Effector CD4-positive, alpha-beta T cell (primary cell): ENCODE data around the gene PPP5C.

Source experiments
- DNase-seq: peaks from one replicate; pipeline ENCODE4 v3.0.0-alpha.2; 2020

The PPP5C gene

DNA sequence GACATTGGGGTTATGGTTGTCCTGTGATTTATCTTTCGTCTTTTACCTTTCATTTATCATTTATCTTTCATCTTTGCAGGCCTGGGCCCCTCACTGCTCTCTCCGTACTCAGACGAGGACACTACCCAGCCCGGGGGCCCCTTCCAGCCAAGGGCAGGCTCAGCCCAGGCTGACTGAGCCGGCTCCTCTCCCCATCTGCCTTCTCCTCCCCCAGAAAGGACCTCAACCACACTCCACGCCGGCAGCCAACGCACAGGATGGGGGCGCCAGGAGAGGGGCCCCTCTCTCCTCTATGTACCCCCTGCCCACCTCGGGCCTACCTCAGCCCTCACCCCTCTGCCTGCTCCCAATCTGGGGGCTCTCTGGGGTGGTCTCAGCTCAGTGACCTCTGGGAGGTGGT, 7.4 kb upstream of the PPP5C start:
- DNase-seq: no peak

DNA sequence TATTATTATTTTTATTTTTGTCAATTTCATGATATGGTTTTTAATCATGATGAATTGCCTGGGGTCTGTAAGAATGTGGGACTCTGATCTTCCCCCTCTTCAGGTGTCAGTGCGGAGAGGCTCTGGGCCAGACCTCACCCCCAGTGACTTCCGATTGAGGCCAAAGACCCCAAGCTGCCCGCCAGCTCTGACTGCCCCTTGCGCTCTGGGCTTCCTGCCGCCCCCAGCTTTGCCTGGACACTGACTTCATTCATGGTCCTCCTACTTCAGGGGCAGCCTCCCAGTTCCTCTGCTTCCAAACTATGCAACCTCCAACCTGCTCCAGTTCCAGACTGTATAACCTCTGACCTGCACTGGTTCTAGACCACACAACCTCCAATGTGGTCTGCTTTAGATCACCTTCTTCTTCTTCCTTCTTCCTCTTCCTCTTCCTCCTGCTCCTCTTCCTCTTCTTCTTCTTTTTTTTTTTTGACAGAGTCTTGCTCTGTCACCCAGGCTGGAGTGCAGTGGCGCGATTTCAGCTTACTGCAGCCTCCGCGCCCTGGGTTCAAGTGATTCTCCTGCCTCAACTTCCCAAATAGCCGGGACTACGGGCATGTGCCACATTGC, 6.7 kb upstream of the PPP5C start:
- no peak for DNase-seq

DNA sequence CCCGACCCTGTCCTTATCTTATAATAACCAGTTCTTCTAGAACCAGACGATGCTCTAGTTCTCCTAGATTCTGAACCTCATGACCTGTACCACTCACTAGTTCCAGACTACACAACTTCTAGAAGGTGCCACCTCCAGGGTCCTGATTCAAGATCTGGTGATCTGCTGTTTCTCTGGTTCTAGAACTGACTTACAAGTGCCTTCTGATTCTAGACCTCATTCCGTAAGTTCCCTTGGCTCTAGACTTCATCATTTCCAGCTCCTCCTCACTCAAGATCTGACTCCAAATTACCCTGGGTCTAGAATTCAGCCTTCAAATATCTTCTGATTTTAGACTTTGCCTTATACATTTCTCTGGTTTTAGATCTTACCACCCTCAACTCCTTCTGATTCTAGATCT, 5.0 kb upstream of the PPP5C start:
- DNase-seq: no peak

DNA sequence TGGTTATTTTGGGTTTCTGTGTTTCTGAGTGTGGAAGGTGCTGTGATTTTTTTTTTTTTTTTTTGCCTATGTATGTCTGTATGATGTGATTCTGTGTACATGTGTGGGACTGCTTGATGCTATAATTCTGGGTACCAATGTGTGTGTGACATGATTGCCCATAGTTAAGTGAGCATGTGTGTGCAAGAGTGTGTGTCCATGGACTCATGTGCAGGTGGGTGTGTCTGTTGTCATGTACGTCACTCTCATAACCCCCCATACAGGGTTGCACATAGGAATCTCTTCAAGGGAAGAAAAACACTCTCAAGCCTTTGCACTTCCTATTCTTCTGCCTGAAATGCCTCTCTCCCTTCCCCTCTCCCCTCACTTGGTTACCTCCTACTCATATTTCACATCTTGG, 2.5 kb upstream of the PPP5C start:
- no peak for DNase-seq

DNA sequence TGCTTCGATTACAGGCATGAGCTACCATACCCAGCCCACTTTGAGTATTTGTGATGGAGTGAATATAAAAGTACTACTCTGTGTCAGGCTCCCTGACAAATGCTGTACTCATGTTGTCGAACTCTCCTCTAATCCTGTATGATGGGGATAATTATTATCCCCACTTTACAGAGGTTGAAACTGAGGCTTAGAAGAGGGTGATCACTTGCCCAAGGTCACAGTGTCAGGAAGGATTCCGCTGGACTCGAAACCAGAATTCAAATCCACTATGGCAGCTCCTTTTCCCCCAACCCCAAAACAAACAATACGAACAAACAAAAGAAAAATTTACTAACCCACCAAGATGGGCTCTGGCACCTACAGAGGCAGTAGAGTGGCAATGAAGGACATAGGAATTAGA, 1.7 kb upstream of the PPP5C start:
- no peak for DNase-seq

- DNase-seq: no peak
Observed at GRCh38 chr19:46347572-46347883, 641 bp downstream of the PPP5C start.

- no peak for DNase-seq
Observed at GRCh38 chr19:46347985-46348384, 1.1 kb downstream of the PPP5C start.

- DNase-seq: no peak
Observed at GRCh38 chr19:46349311-46349993, 2.6 kb downstream of the PPP5C start.

GRCh38 chr19:46350029-46350757, 3.3 kb downstream of the PPP5C start:
- DNase-seq: no peak

DNA sequence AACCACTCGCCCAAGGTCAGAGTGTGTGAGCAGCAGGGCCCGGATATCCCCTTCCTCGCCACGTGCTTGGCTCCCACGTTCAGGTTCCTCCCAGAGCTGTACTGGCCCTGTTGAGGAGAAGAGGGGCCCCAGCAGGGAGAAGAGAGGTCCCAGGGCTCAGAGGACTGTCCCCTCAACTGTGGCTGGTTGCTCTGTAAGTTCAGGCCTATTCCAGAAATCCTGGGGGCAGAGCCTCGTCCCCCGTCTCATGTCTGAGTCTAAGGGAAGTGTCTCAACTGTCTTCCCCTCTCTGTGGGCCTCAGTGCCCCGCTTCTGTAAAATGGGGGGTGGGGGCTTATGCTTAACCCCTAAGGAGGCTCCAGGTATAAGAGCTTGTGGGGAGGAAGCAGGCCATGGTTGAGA, 3.9 kb downstream of the PPP5C start:
- DNase-seq: no peak

GRCh38 chr19:46351241-46352041, 4.6 kb downstream of the PPP5C start:
- DNase-seq: no peak

GRCh38 chr19:46353730-46354528, 7.0 kb downstream of the PPP5C start:
- DNase-seq: no peak

- DNase-seq: no peak
Observed at GRCh38 chr19:46355234-46356148, 8.6 kb downstream of the PPP5C start.

DNA sequence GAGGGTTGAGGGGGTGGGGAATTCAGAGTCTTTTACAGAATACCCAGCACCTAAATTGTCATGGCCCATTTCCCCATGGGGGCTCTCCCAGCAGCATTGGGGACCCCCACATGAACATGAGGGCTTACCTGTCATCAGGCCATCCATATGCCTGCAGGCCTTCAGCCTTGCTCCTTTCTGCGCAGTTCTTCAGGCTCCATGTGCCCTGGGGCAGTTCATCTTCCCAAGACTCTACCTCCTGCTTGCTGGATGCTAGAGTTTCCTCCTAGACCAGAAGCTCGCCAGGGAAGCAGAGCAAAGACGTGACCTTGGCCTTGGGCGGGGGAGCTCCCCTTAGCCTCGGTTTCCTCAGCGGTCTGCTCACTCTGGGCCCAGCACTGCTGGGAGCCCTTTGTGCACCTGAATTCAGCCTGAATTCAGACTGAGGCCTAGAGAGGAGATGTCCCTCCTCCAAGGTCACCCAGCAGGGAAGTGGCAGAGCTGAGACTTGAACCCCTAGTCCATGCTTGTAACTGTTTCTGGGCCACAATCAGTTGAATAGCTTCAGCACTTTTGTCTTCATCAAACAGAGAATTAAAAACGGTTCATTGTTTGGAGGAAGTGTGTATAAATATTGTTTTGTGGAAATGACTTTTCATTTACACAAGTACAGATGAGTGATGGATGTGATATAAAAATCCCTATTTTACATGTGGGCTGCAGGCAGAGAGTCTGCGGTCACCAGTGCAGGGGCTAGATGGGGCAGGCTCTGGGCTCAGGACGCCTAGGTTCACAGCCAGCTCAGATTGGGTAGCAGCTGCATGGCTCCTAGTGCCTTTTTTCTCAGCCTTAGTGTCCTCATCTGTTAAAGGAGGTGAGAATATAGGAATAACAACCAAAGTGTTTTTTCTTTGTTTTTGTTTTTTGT, 9.5 kb downstream of the PPP5C start:
- no peak for DNase-seq

DNA sequence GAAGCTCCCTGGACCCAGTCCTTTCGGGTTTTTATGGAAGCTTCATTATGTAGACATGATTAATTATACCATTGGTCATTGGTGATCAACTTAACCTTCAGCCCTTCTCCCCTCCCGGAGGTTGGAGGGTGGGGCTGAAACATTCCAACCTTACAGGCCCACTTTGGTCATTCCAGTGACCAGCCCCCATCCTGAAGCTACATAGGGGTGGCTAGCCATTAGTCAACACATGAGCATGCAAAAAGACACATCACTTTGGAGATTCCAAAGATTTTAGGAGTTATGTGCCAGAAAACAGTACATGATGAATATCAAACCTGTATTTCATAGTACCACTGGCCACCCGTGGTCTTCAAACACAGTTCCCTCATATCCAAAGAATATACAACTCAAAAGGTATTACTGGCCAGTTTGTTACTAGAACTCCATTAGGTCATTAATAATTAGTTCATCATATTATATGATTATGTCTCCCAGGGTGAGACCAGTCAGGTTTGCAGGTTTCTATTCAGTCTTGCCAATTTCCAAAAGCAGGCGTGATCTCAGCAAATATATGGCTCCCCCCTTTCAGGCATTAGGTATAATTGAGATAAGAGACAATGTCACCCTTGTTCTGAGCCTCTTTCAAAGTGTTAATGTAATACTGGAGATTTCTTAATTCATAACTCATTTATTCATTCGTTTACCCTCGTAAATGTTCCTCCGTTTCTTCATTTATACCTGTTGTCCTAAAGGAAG, 11.1 kb downstream of the PPP5C start:
- DNase-seq: no peak

- DNase-seq: no peak
Observed at GRCh38 chr19:46361915-46362314, 15.0 kb downstream of the PPP5C start.

DNA sequence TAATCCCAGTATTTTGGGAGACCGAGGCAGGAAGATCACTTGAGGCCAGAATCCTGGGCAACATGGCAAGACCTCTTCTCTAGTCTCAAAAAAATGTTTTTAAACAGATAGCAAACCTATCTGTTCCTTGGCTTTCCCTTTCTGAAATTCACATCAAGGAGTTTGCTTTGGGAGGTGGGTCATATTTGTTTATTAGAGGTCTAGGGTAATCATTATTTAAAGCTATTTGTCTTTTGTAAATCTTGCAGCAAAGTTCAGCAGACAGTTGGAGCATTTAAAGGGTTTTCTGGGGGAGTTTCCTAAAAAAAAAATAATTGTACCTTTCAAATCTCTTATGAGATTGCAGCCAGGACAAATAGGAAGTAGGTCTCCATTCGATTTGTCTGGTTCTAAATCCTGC, 17.5 kb downstream of the PPP5C start:
- DNase-seq: no peak

DNA sequence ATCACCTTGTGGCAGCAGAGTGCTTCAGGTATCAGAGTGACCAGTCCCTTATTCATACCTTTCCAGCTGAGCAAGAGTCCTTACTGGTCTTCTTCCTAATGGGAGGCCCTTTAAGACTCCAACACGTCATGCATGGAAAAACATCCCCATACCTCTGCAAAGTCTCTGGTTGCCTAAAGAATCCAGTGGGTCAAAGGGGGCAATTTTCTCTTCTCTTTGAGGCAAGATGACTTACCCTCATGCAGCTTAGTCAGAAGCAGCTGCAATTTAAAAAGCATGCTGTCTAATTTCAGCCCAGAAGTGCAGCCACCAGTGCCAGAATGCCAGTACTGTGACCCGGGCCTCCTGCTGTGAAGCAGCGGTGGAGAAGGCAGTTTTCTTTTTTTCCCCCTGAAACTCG, 18.7 kb downstream of the PPP5C start:
- no peak for DNase-seq

GRCh38 chr19:46366620-46367292, 19.9 kb downstream of the PPP5C start:
- no peak for DNase-seq
